Measurements from ENCODE around the gene TJP1.

DNA sequence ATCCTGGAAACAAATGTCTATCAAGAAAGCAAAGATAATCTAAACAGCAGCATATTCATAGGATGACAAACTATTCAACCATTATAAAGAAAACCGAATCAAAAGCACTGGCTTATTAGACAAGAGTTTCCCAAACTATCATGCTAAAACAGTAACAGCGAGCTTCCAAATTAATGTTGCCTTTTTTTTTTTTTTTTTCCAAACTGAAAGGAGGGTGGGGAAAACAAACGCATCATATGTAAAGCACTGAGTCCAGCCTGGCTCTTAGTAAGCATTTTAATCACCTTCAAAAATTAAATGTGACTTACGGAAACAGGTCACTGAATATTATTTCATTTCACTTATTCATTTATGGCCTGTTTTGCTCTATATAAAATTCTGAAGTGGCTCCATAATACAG is 2.3 kb downstream of the TJP1 start:
- TF ChIP-seq, protein P1, sequence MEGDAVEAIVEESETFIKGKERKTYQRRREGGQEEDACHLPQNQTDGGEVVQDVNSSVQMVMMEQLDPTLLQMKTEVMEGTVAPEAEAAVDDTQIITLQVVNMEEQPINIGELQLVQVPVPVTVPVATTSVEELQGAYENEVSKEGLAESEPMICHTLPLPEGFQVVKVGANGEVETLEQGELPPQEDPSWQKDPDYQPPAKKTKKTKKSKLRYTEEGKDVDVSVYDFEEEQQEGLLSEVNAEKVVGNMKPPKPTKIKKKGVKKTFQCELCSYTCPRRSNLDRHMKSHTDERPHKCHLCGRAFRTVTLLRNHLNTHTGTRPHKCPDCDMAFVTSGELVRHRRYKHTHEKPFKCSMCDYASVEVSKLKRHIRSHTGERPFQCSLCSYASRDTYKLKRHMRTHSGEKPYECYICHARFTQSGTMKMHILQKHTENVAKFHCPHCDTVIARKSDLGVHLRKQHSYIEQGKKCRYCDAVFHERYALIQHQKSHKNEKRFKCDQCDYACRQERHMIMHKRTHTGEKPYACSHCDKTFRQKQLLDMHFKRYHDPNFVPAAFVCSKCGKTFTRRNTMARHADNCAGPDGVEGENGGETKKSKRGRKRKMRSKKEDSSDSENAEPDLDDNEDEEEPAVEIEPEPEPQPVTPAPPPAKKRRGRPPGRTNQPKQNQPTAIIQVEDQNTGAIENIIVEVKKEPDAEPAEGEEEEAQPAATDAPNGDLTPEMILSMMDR (optimal IDR thresholded peaks at IDR 0.05 in 1 of 3, IDR thresholded peaks at IDR 0.05 in 1 of 3, conservative IDR thresholded peaks at IDR 0.05 in 1 of 3; ENCODE audit: extremely low read depth in 1 of 3, insufficient read depth in 2 of 3, low read length in 3 of 3), result no peak
- no peak for TF ChIP-seq EZH2 (IDR thresholded peaks at IDR 0.05; ENCODE audit: low read length)
